HG03439 (cell line): Measurements from ENCODE around the gene CXXC5.

Source experiments
- ATAC-seq: cut with Tn5 transposase; IDR thresholded peaks from one replicate; pipeline ENCODE4 v1.9.1; 2021; ENCODE audit warnings: mild to moderate bottlenecking, moderate library complexity; ENCODE audit not compliant: unreplicated experiment

CXXC5 gene

DNA sequence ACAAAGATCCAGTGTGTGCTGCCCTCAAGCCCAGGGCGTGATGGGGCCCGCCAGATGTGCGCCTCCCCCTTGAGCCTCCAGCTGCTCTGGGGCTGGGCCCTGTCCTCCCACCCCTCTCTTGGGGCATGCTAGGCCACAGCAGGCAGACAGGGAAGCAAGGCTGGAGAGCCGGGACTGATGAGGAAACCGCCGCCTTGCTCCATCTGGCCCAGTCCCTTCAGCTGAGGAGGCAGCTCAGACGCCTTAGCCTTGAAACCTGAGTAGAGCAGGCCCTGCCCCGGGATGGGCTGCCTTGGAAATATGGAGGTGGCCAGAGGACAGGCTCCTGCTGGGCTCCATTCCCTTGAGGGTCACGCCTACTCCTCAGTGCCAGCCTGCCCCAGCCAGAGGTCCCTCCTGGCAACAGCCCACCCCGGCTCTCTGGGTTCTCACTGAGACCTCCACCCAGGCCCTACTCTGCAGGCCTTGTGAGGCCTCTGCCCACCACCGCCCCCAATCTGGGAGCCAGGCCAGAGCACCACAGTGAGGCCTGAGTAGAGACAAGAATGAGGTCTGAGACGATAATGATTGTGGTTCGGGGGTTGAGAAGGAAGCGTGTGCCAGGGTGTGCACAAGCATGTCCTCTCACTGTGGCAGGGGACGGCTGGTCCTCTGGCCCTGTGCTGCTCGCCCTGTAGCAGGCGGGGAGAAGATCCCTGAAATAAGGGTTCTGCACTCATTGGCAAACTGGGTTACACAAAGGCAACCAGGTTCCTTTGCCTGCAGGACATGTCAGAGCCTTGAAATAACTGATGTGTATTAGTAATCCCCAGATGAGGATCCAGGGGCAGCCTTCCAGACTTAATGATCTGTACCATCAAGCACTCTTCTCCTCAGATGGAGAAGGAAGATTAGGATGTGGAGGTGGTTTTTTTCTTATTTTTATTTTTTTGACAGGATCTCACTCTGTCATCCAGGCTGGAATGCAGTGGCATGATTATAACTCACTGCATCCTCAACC, 30.9 kb downstream of the CXXC5 start:
- no peak for ATAC-seq

GRCh38 chr5:139680368-139681111, 32.4 kb downstream of the CXXC5 start:
- ATAC-seq, result no peak

GRCh38 chr5:139681112-139681458, 32.9 kb downstream of the CXXC5 start:
- ATAC-seq, result no peak

DNA sequence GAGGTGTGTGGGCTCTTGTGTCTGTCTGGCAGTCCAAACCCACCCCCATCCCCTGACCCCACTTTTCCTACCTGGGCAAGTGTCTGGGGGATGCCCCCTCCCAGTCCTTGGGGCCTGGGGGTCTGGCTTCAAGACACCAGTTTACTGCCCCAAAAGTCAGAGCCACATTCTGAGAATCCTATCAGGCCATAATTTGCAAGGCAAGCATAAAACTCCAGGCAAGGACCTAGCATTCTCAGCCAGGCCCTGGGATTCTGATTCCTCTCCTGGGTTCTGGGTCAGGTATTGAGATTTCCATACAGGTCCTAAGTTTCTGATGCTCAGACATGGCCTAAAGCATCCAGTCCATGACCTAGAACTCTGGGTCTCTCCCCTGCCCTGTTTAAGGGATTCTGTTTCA, 33.3 kb downstream of the CXXC5 start:
- no peak for ATAC-seq

DNA sequence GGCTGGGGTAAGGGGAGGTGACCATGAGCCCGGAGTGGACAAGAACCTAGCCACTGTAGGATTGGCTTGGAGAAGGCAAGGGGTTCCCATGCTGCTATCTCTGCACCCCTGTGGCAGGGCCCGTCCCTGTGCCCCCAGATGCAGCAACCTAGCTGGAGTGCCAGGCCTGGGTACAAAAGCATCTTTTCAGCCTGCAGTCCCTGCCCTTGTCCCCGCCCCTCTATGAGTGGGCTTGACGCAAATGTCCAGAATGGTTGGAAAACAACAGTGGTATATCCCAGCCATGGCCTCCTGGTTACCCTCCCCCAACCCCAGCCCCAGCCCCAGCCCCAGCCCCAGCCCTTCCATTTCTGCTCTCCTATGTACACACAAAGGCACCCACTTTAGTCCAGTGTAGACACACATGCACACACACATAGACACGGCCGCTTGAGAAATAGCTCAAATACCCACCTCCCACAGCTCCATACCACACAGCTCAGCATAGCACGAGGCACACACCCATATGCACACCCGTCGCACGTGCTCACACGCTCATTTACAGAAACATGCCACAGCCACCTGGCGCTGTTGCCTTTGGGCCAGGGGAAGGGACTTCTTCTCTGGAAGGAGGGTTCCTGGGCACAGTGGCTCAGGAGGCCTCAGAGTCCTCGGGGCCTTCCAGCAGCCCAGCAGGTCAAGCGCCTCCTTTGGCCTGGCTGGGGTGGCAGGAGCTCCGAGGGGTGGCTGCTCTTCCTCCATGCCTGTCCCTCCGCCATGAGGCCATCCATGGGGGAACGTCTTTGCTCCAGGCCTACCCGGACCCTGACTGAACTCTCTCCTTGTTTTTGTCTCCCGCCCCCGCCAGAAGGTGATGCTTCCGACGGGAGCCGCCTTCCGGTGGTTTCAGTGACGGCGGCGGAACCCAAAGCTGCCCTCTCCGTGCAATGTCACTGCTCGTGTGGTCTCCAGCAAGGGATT, 34.1 kb downstream of the CXXC5 start:
- no peak for ATAC-seq

DNA sequence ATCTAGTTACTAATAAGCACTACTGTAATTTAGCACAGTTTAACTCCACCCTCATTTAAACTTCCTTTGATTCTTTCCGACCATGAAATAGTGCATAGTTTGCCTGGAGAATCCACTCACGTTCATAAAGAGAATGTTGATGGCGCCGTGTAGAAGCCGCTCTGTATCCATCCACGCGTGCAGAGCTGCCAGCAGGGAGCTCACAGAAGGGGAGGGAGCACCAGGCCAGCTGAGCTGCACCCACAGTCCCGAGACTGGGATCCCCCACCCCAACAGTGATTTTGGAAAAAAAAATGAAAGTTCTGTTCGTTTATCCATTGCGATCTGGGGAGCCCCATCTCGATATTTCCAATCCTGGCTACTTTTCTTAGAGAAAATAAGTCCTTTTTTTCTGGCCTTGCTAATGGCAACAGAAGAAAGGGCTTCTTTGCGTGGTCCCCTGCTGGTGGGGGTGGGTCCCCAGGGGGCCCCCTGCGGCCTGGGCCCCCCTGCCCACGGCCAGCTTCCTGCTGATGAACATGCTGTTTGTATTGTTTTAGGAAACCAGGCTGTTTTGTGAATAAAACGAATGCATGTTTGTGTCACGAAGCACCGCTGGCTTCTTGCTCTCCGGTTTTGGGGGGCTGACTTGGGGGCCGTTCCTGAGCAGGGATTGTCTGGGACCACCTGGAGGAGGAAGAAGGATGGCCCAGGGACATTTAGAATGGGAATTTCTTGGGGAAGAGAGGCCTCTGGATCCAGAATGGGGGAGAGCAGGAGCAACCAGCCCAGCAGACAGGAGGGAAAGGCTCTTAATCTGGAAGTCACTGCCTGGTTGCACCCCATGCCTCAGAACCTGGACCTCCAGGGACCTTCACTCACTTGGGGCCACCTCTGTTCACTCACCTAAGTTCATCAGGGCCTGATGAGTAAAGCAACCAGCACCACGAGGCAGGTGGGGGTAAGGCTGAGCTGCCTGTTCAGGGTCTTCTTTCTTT, 35.4 kb downstream of the CXXC5 start:
- ATAC-seq, result no peak

DNA sequence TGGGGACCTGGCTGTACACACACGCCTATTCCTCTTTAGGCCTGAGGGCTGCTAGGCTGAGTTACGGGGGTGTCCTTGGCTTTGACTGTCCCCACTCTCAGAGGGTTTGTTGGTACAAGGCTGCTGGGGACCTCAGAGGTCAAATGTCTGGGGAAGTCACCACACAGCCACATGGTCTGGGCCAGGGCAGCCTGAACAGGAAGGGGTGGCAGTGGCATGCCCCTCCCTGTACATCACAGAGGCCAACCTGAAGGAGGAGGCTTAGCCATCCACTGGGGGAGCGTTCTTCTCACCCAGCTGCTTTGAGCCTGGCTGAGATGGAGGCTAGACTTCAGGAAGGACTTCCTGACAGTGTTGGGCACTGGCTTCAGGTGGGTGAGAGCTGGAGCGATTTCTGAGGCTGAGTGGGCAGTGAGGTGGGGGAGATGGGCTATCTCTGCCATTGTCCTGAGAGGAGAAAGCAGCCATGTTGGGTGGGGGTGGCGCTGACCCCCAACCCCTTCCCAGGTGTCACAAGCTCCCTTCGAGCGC, 36.3 kb downstream of the CXXC5 start:
- ATAC-seq, result no peak

GRCh38 chr5:139684881-139685749, 37.0 kb downstream of the CXXC5 start:
- ATAC-seq, result no peak

DNA sequence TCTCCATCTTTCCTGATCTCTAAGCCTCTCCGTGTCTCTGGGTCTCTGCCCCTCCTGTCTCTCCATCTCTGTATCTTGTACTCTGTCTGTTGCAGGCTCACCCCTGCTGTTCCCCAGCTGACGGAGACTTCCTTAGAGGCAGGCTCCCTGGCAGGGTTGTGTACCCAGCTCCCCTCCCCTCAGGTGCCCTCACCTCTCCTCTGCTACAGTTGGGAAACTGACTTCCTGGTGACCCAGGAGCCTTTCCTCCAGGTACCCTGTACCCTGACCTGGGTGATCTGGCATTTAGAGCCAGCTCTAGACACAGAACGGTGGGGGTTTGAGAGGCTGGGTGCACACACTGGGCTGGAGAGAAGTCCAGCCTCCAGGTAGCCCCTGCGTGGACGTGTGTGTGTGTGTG, 37.7 kb downstream of the CXXC5 start:
- no peak for ATAC-seq

DNA sequence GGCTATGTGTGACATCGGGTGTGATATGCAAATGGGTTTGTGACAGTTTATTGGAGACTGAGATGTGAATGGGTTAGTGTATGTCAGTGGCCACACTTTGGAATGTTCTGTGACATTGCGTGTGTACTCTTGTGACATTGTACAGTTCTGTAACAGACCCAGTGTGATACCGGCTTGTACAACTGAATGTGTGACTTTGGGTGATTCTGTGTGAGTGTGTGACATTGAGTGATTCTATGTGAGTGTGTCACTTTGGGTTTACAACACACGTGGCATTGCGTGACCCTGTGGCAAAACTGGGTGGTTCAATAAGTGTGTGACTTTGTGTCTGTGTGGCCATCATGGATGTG, 38.2 kb downstream of the CXXC5 start:
- no peak for ATAC-seq

DNA sequence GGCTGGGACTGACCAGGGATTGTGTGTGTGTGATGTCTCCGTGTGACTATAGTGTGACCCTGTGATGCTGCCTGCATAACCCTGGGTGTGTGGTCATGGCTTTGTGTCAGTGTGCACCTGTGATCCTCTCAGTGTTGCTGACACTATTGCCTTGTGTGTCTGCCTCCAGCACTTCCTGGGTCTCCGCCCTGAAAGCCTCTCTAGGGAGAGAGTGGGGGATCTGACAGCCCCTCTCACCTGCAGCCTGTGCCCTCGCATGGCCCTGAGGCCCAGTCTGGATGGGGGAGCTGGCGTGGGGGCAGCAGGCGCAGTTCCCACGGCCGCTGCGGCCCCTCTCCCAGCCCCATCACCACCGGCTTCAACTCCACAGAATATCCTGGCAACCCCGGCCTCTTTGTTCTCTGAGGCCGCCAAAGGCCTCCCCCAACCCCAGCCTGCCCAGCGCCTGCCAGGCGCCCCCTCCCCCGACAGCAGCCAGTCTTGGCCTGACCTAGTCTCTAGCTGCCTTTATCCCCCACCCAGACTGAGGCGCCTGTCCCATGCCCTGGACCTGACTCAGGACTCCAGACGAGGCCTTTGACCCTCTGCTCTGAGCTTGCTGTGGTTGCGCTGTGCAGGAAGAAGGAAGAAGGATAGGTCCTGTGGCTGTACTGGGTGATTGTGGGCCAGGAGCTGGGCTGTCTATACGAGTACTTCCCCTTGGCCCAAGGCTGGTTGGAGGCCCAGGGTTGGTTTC, 38.7 kb downstream of the CXXC5 start:
- no peak for ATAC-seq

GRCh38 chr5:139687656-139688055, 39.5 kb downstream of the CXXC5 start:
- ATAC-seq, result no peak

- no peak for ATAC-seq
These were observed 40.0 kb downstream of the CXXC5 start for GRCh38 chr5:139688088-139688702.

DNA sequence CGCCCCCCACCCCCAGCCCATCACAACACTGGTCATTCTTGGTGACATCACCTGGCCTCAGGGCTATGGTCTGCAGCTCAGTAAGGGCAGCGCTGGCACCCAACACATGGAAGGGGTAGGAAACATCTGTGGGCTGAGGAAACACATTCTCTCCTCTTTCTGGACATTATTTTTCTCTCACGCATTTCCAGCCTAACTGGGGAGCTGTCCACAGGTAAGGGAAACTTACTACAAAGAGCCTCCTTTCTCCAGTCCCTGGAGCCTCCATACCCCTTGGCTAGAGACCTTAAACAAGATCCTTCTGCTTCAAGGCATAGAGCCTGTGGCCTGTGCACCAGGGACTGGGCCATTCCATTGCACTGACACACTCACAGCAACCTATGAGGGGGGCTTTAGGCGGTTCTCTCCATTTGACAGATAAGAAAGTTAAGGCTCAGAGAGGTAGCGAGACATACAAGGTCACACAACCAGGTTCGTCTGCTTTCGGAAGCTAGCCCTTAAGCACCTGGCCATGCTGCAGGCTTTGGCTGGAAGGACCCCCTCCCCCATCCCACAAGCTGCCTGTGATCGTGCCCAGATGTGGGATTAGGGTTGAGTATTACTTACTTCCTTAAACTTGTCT, 40.7 kb downstream of the CXXC5 start:
- ATAC-seq, result no peak

GRCh38 chr5:139689631-139690063, 41.5 kb downstream of the CXXC5 start:
- no peak for ATAC-seq

- ATAC-seq, result no peak
These were observed 42.1 kb downstream of the CXXC5 start for GRCh38 chr5:139690064-139690802.
